Right renal pelvis (tissue), 4 donors: ENCODE measurements around the gene TMX4. TPM values are rescaled to one million over a fixed set of nuclear protein-coding genes. Genes with fewer than 3 reads are reported as not detected.

Source experiments
- DNase-seq, 4 donors: peaks; one replicate each; pipeline ENCODE4 v3.0.0-alpha.2; 2013; ENCODE audit warnings: low read depth in 4 of 4, low spot score in 3 of 4, missing footprints in 1 of 4
- polyA plus RNA-seq, 4 donors: library from polyadenylated mRNA; unstranded; fragments of 120-200 nt; gene quantifications; one replicate each; pipeline ENCODE4 v1.2.1, GENCODE V29; 2013; ENCODE audit not compliant: insufficient read length in 4 of 4

The TMX4 gene
- polyA plus RNA-seq, 4 donors = 64.4 to 99.4 (median 86.1) TPM

DNA sequence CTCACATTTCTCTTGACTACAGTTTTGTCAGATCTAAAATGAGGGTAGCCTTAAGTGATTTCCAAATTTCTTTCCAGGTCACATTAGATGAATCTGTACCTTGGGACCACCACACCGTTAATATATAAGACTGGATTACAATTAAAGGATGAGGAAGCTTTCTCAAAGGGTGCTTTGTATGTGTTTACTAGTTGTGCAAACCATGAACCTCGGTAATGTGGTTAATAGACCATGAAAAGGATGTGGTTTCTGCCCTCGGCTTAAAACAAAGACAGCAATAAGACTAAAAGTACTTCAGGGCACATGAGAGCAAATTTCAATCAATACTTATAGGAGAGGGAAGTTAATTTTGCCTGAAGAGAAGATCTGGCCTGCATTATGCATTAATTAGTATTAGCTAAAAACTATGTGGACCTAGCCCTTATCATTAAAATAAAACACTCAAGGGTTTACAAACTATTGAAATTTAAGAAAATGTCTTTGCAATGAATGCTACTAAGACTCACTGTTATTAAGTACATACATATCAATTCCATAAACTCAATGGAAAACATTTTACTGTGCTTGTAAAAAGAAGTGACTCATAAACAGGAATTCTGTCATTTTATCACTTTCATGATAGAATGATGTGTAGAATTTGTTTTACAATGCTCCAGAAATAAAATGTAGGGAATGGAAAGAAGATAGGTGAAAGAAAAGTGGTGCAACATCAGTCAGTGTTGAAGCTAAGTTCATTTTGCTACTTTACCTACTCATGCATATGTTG is 936 bp upstream of the TMX4 start:
- peak in 1 of 4 donors; percentile 8 for DNase-seq

DNA sequence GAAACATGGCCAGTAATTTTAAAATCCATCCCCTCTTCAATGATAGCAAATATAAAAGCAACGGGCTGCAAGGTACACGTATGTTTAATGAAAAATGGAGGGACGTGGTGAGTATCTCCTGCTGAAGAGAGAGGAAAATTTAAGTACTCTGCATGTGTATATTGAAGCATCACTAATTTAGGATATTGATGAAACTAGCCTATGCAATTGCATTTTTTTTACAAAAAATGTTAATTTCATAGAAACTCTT is 362 bp upstream of the TMX4 start:
- DNase-seq = no peak

DNA sequence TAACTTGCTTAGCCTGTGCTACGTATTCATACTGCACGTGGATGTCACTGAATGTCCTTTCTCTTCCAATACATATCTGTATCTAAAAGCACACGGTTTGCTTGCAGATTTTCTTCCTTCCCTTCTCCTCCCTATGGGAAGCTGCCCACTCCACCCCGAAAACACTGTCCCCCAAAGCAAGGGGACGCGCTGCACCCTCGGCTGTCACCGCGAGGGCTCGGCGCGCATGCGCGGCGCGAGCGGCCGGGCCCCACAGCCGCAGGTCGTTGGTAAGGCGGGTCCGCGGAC is 659 bp downstream of the TMX4 start:
- DNase-seq = peak; percentile 59 to 81 (median 60)

DNA sequence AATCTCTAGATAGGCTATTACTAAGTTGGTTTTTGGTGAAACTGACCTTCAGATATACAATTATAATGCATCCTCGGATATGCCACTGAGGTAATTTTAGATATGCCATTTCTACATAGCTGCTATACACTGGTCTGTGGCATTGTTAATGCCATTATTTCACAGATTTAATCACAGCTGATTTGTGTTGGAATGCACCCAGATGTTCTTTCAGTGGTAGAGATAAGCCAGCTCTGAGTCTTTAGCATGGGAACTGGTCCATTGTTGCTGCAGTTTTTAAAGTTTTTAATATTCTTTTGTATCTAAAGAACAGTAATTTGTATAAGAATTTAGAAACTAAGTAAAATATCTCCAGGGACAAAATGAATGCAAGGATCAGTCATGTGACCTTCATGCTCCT is 6.8 kb downstream of the TMX4 start:
- DNase-seq = no peak

DNA sequence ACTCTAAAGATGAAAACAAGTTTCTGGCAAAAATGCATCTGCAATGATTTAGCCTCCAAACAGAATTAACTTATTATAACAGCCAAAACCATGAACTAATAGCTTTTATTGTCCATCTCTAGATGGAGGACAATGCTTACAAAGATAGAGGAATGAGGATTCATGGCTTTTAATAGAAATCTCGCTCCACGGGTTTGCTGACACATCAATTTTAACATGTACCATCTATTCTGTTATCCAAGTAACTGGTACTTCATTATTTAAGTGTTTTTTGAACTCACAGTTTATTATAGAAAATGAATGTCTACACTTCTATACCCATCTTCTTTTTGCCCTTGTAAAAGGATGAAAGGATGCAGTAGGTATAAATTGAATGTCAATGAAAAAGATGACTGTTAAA is 10.8 kb downstream of the TMX4 start:
- DNase-seq = no peak

DNA sequence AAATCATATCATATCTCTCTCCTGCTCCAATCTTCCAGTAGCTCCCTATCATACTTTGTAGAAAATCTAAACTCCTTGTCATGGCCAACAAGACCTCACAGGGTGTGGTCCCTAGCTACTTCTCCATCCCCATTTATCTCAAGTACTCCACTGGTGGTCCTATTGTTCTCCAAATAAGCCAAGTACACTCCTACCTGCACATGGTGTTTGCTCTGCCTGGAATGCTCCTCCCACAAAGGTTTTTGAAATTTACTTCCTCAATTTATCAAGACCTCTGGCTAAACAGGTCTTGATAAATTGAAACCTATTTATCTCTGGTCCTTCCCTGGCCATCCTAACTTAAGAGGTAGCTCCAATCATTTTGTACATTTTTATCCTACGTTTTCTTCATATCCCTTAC is 12.1 kb downstream of the TMX4 start:
- no peak for DNase-seq

DNA sequence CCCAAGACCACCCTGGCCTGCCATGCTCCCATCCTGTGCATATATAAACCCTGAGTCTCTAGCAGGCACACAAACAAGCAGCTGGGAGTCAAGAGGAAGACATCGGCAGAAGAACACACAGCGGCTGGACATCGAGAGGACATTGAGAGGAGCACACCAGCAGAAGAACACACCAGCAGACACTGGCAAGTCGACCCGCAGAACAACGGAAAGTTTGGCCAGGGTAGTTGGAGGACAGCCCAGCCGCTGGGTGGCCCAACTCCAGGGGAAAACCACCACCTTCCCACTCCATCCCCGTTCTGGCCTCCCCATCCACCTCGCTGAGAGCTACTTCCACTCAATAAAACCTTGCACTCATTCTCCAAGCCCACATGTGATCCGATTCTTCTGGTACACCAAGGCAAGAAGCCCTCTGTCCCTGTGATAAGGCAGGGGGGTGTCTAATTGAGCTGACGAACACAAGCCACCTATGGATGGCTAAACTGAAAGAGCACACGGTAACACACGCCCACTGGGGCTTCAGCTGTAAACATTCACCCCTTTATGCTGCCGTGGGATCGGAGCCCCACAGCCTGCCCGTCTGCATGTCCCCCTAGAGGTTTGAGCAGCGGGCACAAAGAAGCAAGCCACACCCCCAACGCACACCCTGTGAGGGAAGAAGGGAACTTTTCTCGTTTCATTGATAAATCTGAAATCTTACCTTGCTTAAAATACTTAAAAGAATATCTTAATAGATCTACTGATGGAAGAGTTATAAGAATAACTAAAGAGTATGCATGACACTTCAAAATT is 13.8 kb downstream of the TMX4 start:
- no peak for DNase-seq

DNA sequence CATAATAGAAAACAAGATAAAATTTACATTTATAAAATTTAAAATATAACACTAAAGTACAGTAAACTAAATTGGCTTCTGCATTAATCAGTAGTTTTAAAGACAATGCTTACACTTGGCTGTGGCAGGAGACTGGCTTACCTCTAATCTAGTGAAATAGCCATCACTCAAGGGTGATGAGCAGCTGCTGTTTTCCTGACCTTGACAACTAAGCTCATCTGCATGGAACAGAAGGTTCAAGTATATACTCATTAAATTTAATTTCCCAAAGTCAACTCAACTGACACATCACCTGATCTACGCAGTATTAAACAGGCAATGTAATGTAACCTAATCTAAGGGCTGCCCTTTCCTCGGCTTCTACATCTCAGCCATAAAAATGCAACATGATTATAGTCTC is 14.5 kb downstream of the TMX4 start:
- DNase-seq = no peak

DNA sequence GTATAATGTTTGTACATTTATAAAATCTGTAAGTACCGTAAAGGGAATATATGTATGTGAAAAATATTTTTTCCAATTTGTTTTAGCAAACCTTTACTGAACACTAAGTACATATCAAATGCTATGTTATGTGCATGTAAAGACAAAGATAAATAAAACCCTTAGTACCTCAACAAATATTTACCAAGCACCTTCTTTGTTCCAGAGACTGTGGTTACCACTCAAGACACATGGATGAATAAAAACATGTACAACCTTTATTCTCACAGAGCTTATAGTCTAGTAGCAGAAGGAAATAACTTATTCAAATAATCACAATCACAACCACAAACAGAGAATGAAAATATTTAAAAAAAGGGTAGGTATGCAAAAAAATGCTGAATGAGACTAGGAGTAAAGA is 17.5 kb downstream of the TMX4 start:
- no peak for DNase-seq

DNA sequence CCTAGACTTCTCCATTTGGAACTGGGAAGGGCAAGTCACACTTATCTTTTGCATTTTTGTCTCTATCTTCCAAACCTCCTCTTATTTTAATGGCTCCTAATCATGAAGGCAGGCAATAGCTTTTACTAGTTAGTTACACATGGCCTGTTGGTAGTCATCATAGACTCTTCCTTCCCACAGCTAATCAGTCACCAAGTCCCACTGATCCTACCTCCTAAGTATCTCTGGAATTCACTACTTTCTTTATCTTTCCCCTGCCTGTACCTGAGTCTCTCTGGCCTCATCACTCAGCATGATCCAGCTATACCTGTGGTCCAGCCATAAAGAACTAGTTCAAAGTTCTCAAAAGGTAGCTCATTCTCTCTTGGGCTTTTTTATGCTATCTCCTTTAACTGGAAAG is 18.8 kb downstream of the TMX4 start:
- no peak for DNase-seq

DNA sequence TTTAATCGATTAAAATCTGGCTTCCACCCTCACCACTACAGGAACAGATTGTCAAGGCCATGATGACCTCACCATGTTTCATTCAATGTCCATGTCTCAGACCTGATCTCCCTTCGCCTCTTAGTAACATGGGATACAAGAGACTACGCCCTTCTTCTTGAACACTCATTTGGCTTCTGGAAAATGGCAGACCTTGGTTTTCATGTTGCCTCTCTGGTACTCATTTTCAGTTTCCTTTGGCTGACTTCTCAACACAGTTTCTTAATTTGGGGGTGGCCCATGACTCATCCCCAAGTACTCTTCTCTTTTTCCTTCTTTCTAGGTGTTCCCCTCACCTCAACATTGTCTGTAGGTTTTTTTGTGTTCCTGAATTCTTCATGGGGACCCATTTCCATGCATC is 22.7 kb downstream of the TMX4 start:
- DNase-seq = no peak

DNA sequence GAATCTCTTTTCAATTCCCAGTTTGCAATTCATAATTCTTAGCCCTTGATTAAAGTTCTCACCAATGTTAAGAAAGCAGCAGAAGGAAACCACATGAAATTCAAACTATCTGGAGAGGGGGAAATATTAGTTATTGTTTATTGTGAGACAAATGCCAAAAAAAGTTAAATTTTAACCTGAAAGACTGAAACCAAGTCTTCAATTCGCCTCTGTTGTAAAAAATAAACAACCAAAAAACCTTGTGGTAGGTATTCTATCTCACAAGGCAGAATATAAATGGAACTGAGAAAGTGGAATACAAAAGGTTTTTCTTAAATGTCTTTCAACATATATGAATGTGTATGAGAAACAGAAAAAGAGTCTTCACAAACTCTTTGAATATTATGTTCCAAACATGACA is 24.8 kb downstream of the TMX4 start:
- DNase-seq = no peak

DNA sequence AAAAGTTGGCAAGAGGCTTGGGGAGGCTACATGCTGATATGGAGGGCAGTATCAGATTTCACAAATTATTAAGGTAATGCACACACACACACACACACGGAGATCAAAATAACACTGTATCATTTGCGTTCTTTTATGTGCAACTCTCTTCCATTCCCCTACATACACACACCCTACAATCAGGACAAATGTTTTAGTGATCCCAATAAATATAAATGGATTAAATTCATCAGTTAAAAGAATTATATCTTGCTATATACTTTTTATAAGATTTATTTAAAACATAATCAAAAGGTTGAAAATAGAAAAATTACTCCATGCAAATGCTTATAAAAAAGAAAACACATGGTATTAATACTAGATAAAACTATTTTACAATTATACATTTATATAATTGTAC is 25.9 kb downstream of the TMX4 start:
- no peak for DNase-seq

DNA sequence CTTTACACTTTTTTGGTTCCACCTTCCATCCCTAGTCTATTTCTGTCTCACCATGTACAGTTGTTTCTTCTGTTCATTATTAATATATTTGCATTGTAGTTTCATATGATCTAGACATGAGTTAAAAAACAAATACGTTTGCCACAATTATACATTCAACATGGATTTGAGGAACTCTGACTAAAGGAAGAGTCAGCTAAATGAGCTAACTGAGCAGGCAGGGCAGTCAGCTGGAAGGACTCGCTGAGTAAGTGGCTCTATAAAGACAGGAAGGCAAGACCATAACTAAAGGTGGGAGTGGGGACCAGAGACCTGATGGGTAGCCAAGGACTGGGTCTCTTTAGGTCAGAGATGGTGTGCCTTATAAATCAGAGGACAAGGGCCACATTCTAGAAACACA is 26.3 kb downstream of the TMX4 start:
- DNase-seq = no peak

DNA sequence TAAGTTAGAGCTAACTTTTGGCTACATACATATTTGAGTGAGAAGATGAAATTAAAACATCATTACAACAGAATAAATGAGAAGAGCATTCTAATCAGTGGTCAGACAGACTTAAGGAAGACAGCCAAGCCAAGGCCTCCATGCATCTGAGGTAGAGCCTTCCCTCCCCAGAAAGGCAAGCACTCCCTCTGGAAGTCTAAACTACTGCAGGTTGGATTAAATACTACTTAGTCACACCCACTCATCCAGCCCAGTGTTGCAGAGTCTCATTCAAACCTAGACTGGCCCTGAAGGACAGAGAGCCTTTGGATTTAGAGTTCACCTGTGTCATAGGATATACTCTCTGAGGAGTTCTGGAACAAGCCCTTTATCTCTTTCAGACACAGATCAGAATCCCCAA is 29.2 kb downstream of the TMX4 start:
- DNase-seq = no peak

DNA sequence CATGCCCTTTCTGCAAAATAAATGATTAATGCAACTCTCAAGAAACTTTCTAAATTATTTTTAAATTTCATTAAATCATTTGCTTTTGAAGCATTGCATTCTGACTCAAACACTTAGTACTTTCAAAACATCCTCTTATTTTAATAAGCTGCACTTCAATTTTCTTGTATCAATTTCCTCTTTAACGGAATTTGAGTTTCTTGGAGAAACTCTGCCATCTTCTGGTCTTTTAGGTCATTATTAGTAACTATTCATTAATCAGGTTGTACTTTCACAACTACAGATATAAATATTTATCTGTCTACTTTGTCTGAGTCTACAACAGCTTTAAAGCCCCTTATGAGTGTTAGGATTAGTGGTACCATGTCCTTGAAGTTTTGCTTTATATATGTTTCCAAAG is 30.2 kb downstream of the TMX4 start:
- no peak for DNase-seq

DNA sequence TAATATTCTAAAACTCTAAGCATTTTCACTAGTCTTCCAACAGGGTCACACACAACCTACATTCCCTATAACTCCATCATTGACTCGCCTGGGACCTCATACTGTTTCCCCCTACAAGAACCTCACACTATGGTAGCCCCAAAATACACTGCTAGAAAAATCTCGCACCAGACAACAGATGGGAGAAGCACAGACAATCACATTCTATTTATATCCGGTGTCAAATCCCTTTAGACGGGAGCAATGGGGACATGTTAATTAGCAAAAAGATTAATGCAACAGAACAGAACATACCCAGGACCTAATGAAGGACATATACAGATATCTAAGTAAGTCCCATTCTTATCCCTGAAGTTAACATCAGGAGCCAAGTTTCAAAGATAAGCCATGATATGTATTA is 33.6 kb downstream of the TMX4 start:
- DNase-seq = no peak

DNA sequence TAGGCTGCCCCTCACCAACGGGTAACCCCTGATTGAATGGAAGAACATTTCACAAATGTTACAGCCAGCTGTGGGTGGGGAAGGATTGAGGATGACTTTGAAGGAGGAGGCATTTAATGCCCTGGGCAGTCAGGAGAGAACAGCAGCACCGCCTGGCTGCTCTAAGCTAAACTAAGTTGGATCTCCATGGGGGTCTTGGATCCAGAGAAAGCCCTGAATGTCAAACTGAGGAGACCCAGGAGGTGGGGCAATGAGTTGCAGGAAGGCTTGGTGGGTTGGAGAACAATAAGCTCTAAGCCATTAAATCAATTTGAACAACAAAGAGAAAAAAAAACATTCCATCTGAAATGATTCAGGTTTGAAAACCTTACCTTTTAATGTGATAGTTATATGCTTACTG is 35.4 kb downstream of the TMX4 start:
- no peak for DNase-seq

DNA sequence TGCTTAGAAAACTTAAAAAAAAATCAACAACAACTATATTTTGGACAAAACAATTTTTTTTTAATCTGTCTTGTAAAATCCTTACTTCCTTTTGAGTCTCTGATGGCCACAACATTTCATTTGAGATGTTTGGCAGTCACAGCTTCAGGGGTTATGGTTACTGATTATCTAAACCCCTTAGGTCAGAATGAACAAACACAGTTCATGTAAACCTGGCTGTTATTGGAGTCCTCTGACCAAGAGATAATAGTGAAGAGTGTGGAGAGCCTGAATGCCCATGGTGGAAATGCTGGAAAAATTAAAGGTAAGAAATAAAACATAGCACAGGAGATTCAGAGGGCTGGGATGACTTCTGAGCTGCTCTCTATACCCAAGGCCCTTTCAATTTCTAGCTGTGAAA is 38.2 kb downstream of the TMX4 start:
- no peak for DNase-seq

DNA sequence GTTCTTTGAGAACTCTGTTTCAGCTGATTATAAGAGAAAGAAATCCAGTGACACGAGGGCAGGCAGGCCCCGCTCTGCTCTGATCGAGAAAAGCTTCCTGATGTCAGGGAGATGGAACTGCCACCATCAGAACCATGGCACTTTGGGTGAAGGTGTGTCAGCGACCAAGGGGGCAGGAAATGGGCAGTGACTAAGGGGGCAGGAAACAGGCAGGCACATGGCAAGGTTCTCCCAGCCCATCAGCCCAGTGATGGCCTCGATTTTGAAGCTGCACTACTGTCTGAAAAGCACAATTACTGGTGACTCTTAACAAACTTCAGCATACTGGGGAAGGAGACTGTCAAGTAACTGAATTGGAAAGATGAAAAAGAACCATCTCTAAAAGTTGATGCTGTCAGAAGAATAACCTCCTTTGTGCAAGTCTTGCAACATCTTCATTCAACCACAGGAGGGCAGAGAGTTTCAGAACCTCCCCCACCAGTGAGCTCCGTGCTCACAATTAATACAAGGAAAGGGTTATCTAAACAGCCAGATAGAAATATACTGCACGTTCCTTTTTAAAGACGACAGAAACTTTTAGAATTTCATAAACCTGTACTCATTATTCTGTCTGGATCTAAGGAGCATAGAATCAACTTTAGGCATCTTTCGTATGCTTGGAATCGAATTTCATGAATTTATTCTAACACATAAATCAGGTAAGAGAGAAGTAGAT is 39.1 kb downstream of the TMX4 start:
- DNase-seq = no peak

DNA sequence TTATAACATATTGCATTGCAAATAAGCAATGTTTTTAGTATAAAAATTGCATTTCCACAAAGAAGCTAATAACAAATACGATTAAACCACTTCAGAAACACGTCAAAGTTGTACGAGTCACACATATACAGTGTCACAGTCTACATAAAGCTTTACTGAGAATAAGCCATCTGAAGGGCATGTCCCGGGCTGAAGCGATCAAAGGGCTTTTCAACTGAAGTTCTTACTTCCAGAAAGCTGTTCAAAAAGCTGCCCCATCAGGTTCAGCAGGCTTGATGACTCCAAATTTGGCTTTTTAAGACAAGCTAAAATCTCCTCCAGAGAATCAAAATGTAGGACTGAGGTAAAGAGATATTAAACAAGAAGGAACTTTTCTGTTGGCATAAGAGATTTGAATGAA is 41.9 kb downstream of the TMX4 start:
- DNase-seq = no peak

DNA sequence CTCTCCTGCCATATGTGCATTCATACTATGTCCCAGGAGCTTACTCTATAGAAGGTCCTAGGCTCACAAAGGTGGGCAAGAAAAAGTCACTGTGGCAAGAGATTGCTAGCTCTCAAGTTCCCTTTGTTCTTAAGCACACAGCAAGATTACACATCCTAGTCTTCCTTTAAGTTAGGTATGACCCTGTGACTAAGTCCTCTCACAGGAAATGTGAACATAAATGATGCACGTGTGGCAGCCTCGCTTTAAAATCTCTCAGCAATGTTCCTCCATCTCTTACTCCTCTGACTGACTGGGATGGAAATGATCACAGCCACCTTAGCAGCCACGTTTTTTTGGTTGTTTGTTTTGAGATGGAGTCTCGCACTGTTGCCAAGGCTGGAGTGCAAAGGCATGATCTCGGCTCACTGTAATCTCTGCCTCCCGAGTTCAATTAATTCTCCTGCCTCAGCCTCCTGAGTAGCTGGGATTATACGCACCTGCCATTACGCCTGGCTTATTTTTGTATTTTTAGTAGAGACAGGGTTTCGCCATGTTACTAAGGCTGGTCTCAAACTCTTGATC is 43.6 kb downstream of the TMX4 start:
- DNase-seq = no peak
